Measurements from ENCODE around the gene SLC10A7. TPM values are rescaled to one million over a fixed set of nuclear protein-coding genes. Genes with fewer than 3 reads are reported as not detected.

SLC10A7 gene
- total RNA-seq, 1 donor from 2014 or later: 25.6 TPM

GRCh38 chr4:146514651-146515357 lies 6.9 kb downstream of the SLC10A7 start:
- Mint-ChIP-seq H3K27ac (no peak overlapping the region), H3K27me3 (ENCODE audit: low read depth) (no peaks in the 10 kb centered on the region), H3K36me3 (ENCODE audit: low read depth) (peaks cover 15% of the 10 kb centered on the region), H3K4me3 (ENCODE audit: low read depth) (no peak overlapping the region), H3K4me1 (ENCODE audit: low read depth) (peaks cover 19% of the 10 kb centered on the region), H3K9me3 (no peaks in the 10 kb centered on the region)
- intact Hi-C loops (cut with micrococcal nuclease): no loop called here
- DNase-seq (ENCODE audit: low spot score): no peak

DNA sequence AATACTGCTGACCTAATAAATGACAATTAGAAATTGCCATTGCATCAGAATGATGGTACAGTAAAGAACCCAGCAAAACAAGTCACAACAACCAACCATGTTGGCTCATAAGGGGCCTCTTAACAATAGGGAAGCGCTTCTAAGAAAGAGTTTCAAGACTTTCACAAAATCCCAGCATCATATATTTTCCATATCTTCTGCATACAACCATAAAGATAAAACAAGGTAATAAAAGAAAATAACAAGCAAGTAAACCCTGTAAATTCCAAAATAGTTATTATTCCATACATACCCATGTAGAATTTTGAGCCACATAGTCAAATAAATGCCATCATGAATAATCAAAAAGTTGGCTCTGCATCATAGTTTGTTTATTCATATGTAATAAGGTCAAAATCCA lies 8.2 kb downstream of the SLC10A7 start:
- intact Hi-C loops (cut with micrococcal nuclease): no loop called here
- Mint-ChIP-seq H3K36me3 (ENCODE audit: low read depth) (peaks cover 26% of the 10 kb centered on the region), H3K4me1 (ENCODE audit: low read depth) (peaks cover 20% of the 10 kb centered on the region), H3K27ac (no peak overlapping the region), H3K27me3 (ENCODE audit: low read depth) (no peaks in the 10 kb centered on the region), H3K4me3 (ENCODE audit: low read depth) (no peak overlapping the region), H3K9me3 (no peaks in the 10 kb centered on the region)
- no peak for DNase-seq (ENCODE audit: low spot score)

GRCh38 chr4:146511381-146511780 lies 10.4 kb downstream of the SLC10A7 start:
- DNase-seq (ENCODE audit: low spot score): no peak
- H3K36me3 Mint-ChIP-seq (ENCODE audit: low read depth): peaks cover 37% of the 10 kb centered on the region

GRCh38 chr4:146510942-146511341 lies 10.8 kb downstream of the SLC10A7 start:
- H3K4me3 Mint-ChIP-seq (ENCODE audit: low read depth): no peak overlapping the region
- H3K9me3 Mint-ChIP-seq: no peaks in the 10 kb centered on the region
- peaks cover 21% of the 10 kb centered on the region for H3K4me1 Mint-ChIP-seq (ENCODE audit: low read depth)
- H3K27ac Mint-ChIP-seq: no peak overlapping the region
- H3K36me3 Mint-ChIP-seq (ENCODE audit: low read depth): peaks cover 37% of the 10 kb centered on the region
- H3K27me3 Mint-ChIP-seq (ENCODE audit: low read depth): no peaks in the 10 kb centered on the region
- intact Hi-C loops (cut with micrococcal nuclease): loop anchor here (1.0 kb wide), 1 partner anchor 10 kb away; the partner anchor contains the start of gene SLC10A7
- DNase-seq (ENCODE audit: low spot score): no peak

More at GRCh38 chr4:146511381-146511780, 10.4 kb downstream of the SLC10A7 start:
- no peaks in the 10 kb centered on the region for H3K27me3 Mint-ChIP-seq (ENCODE audit: low read depth)
- no peak overlapping the region for H3K4me3 Mint-ChIP-seq (ENCODE audit: low read depth)
- H3K4me1 Mint-ChIP-seq (ENCODE audit: low read depth): peaks cover 16% of the 10 kb centered on the region
- no peaks in the 10 kb centered on the region for H3K9me3 Mint-ChIP-seq
- intact Hi-C loops (cut with micrococcal nuclease): loop anchor here (1.0 kb wide), 1 partner anchor 10 kb away; the partner anchor contains the start of gene SLC10A7
- no peak overlapping the region for H3K27ac Mint-ChIP-seq

- Mint-ChIP-seq H3K27me3 (ENCODE audit: low read depth) (no peaks in the 10 kb centered on the region), H3K36me3 (ENCODE audit: low read depth) (peaks cover 37% of the 10 kb centered on the region), H3K4me1 (ENCODE audit: low read depth) (peaks cover 23% of the 10 kb centered on the region), H3K9me3 (no peaks in the 10 kb centered on the region), H3K27ac (peak overlapping the region; percentile 10), H3K4me3 (ENCODE audit: low read depth) (no peak overlapping the region)
- DNase-seq (ENCODE audit: low spot score): no peak
- intact Hi-C loops (cut with micrococcal nuclease): no loop called here
Measured at GRCh38 chr4:146508229-146508939, 13.4 kb downstream of the SLC10A7 start.

DNA sequence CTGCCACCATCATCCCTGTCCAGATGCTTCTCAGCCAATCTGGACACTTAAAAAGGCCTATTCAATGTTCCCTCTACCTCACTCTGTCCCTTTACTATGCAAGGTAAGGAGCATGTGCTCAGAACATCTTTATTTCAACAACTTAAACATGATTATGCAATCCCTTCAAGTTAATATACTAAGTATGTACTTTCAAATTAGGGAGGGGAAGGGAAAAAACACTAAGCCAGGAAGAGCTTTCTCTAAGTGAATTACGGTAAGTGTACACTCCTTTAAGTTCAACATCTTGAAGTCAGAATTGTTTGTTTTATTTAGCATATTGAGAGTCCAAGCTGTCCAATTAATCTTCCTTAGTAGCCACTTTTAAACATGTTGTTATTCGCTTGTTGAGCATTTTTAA lies 14.1 kb downstream of the SLC10A7 start:
- no peaks in the 10 kb centered on the region for H3K9me3 Mint-ChIP-seq
- intact Hi-C loops (cut with micrococcal nuclease): no loop called here
- H3K4me1 Mint-ChIP-seq (ENCODE audit: low read depth): peaks cover 23% of the 10 kb centered on the region
- no peaks in the 10 kb centered on the region for H3K27me3 Mint-ChIP-seq (ENCODE audit: low read depth)
- no peak for DNase-seq (ENCODE audit: low spot score)
- H3K27ac Mint-ChIP-seq: no peak overlapping the region
- H3K36me3 Mint-ChIP-seq (ENCODE audit: low read depth): peaks cover 42% of the 10 kb centered on the region
- H3K4me3 Mint-ChIP-seq (ENCODE audit: low read depth): no peak overlapping the region

DNA sequence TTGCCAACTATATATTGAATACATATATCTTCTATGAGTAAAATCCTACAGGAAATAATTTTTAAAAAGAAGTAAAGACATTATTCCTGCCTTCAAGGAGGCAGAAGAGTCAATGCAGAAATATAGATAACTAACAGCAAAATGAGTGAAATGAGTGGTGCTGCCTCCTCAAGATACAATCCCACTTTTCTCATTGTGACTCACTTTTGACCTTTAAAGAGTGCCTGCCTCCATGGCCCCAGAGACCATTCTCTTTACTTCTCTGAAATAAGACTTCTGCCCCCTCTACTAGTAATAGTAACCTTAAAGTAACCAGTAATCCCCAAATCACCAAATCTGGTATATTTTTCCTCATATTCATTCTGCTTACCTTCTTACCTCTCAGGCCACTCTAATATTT lies 15.5 kb downstream of the SLC10A7 start:
- H3K27me3 Mint-ChIP-seq (ENCODE audit: low read depth): no peaks in the 10 kb centered on the region
- H3K36me3 Mint-ChIP-seq (ENCODE audit: low read depth): peaks cover 44% of the 10 kb centered on the region
- intact Hi-C loops (cut with micrococcal nuclease): loop anchor here (1.0 kb wide), 1 partner anchor 11 kb away; no protein-coding TSS in a partner anchor
- DNase-seq (ENCODE audit: low spot score): no peak
- peaks cover 20% of the 10 kb centered on the region for H3K4me1 Mint-ChIP-seq (ENCODE audit: low read depth)
- no peak overlapping the region for H3K27ac Mint-ChIP-seq
- no peaks in the 10 kb centered on the region for H3K9me3 Mint-ChIP-seq
- H3K4me3 Mint-ChIP-seq (ENCODE audit: low read depth): no peak overlapping the region

DNA sequence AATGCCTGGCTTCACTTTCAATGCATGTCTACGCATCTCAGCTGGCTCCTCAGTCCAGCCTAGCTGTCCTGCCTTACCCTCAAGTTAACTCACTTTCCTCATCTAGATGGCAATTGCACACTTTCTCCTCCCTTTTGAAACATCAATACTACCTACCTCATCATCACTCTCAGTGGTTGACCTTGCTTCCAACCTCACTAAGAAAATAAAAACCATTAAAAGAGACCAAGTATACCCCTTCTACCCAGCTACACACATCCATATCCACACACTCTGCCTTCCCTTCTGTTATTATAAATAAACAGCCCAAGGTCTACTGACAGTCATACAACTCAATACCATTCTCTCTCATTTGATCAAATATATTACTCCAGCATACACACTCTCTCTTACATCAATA lies 21.5 kb downstream of the SLC10A7 start:
- Mint-ChIP-seq H3K4me3 (ENCODE audit: low read depth) (no peak overlapping the region), H3K27me3 (ENCODE audit: low read depth) (no peaks in the 10 kb centered on the region), H3K9me3 (no peaks in the 10 kb centered on the region), H3K36me3 (ENCODE audit: low read depth) (peaks cover 13% of the 10 kb centered on the region), H3K4me1 (ENCODE audit: low read depth) (peaks cover 17% of the 10 kb centered on the region), H3K27ac (no peak overlapping the region)
- intact Hi-C loops (cut with micrococcal nuclease): no loop called here
- no peak for DNase-seq (ENCODE audit: low spot score)

DNA sequence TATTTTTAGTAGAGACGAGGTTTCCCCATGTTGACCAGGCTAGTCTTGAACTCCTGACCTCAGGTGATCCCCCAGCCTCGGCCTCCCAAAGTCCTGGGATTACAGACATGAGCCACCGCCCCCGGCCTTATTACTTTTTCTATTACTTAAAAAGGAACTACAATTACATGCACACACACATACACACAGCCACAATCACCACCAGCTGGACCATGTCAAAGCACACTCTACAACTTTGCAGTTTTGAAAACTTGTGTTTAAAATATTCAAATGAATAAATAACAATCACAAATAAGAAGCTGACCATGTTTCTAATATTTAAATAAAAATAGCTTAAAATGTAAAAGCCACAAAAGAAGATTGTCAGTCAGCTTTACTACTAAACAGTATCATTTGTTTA lies 23.4 kb downstream of the SLC10A7 start:
- Mint-ChIP-seq H3K4me3 (ENCODE audit: low read depth) (no peak overlapping the region), H3K9me3 (no peaks in the 10 kb centered on the region), H3K36me3 (ENCODE audit: low read depth) (peaks cover 14% of the 10 kb centered on the region), H3K27me3 (ENCODE audit: low read depth) (no peaks in the 10 kb centered on the region), H3K27ac (no peak overlapping the region), H3K4me1 (ENCODE audit: low read depth) (peaks cover 26% of the 10 kb centered on the region)
- intact Hi-C loops (cut with micrococcal nuclease): no loop called here
- no peak for DNase-seq (ENCODE audit: low spot score)

GRCh38 chr4:146495269-146495668 lies 26.5 kb downstream of the SLC10A7 start:
- Mint-ChIP-seq H3K27ac (peak overlapping the region; percentile 52), H3K9me3 (no peaks in the 10 kb centered on the region), H3K27me3 (ENCODE audit: low read depth) (no peaks in the 10 kb centered on the region), H3K4me1 (ENCODE audit: low read depth) (peaks cover 26% of the 10 kb centered on the region), H3K36me3 (ENCODE audit: low read depth) (peaks cover 16% of the 10 kb centered on the region), H3K4me3 (ENCODE audit: low read depth) (no peak overlapping the region)
- intact Hi-C loops (cut with micrococcal nuclease): loop anchor here (1.0 kb wide), 4 partner anchors 11 to 45 kb away; partner anchors contain the start of gene SLC10A7
- DNase-seq (ENCODE audit: low spot score): no peak

DNA sequence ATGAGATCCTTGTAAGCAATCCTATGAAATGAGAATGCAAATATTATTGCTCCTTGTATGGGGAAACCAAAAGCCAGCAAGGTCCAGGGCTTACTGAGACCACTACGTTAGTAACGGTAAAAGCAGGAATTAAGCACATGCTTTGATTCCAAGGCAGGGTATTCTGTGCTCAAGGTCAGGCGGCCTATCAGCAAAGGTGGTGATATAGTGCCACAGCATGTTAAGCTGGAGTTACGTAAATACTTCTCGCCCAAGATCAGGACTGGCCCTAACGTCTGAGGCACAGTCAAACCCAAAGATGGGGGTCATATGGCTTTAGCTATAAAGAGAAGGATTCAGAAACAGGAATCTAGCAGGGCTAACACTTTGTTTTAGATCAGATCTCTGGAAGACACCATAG lies 27.6 kb downstream of the SLC10A7 start:
- H3K27ac Mint-ChIP-seq: no peak overlapping the region
- H3K36me3 Mint-ChIP-seq (ENCODE audit: low read depth): peaks cover 16% of the 10 kb centered on the region
- no peak for DNase-seq (ENCODE audit: low spot score)
- intact Hi-C loops (cut with micrococcal nuclease): no loop called here
- H3K27me3 Mint-ChIP-seq (ENCODE audit: low read depth): no peaks in the 10 kb centered on the region
- no peaks in the 10 kb centered on the region for H3K9me3 Mint-ChIP-seq
- H3K4me3 Mint-ChIP-seq (ENCODE audit: low read depth): no peak overlapping the region
- peaks cover 26% of the 10 kb centered on the region for H3K4me1 Mint-ChIP-seq (ENCODE audit: low read depth)

DNA sequence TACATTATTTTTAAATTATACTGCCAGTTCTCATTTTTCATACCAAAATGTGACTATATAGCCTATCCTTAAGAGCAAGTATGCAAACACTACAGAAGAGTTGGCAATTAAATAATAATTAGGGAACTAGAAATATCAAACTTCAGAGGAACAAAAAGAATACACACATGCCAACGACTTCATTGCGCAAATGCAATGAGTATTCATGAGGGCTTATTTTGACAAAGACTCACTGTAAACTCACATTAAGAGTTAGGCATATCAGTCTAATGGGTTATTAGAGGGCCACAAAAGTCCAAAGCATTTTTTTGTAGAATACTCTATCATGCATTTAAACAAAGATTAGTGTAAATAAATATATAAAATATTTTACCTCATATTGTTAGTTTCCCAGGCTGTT lies 31.6 kb downstream of the SLC10A7 start:
- Mint-ChIP-seq H3K36me3 (ENCODE audit: low read depth) (peaks cover 38% of the 10 kb centered on the region), H3K4me1 (ENCODE audit: low read depth) (peaks cover 27% of the 10 kb centered on the region), H3K9me3 (no peaks in the 10 kb centered on the region), H3K27me3 (ENCODE audit: low read depth) (no peaks in the 10 kb centered on the region), H3K4me3 (ENCODE audit: low read depth) (no peak overlapping the region), H3K27ac (no peak overlapping the region)
- intact Hi-C loops (cut with micrococcal nuclease): no loop called here
- no peak for DNase-seq (ENCODE audit: low spot score)

DNA sequence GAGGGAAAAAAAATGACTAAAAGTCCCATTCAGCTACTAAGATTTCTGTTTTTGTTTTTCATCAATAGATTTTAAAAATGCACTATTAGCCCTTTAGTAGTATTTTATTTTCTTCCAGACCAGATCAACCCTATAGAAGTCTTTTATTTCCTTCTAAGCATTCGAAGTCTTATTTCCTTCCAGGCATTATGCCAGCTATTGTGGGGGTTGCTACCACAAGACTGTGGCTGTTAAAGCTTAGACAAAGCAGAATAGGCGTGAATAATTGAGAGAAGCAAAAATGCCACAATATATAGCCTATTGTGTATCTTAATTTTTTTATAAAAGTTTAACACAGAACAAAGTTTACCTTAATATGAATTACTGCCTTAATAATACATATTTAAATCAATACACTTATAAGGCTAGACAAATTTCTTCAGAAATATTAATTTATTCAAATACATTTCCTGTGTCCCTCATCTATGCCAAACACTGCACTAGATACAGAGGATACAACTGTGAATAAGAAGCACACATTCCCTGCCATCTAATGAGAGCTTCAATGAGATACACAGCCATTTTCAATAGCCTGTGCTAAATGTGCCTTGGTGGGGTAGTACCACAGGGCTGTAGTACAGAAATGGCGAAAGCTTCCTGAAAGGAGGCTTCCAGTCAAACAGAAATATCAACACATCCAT lies 33.1 kb downstream of the SLC10A7 start:
- intact Hi-C loops (cut with micrococcal nuclease): no loop called here
- no peak for DNase-seq (ENCODE audit: low spot score)
- no peaks in the 10 kb centered on the region for H3K27me3 Mint-ChIP-seq (ENCODE audit: low read depth)
- no peak overlapping the region for H3K27ac Mint-ChIP-seq
- H3K36me3 Mint-ChIP-seq (ENCODE audit: low read depth): peaks cover 47% of the 10 kb centered on the region
- peaks cover 17% of the 10 kb centered on the region for H3K4me1 Mint-ChIP-seq (ENCODE audit: low read depth)
- H3K9me3 Mint-ChIP-seq: peaks cover 8% of the 10 kb centered on the region
- H3K4me3 Mint-ChIP-seq (ENCODE audit: low read depth): no peak overlapping the region

Data from activated T-helper 2 cell treated with anti-CD3 and anti-CD28 coated beads, Interferon-gamma antibody, Interleukin-2, Interleukin-4, amounts not matched to agents 10 μg/mL and 5 μg/mL and 100 μg/mL, durations not matched to agents 14 hours and 24 hours and 36 hours (primary cell).